ENCODE measurements around the gene RASD1.
"Not testable (repeated sequence)": the region's sequence is repeated elsewhere in the genome, so short reads cannot be mapped to it uniquely, and the experiment has no call there.

The RASD1 gene

DNA sequence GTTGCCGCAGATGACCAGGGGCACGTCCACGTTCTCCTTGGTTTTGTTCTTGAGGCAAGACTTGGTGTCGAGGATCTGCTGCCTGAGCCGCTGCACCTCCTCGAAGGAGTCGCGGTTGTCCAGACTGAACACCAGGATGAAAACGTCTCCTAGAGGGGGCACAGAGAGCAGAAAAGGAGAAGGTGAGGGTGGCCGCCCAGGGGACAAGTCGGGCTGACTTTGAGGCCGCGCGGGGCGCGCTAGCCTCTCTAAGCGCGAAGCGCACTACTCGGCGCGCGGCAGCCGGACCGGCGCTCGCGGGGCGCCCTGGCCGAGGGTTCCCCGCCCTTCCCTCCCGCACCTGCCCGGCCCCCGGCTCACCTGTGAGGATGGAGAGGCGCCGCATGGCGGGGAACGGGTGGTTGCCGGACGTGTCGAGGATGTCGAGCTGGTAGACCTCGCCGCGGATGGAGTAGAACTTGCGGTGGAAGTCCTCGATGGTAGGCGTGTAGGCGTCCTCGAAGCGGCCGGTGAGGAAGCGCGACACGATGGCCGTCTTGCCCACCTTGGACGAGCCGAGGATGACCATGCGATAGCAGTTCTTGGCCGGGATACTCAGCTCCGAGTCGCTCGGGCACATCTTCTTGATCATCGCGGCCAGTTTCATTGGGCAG is 533 bp downstream of the RASD1 start:
- DNase-seq: no peak

- DNase-seq: peak; percentile 62
Measured at GRCh38 chr17:17494870-17495535, 1.2 kb downstream of the RASD1 start.

DNA sequence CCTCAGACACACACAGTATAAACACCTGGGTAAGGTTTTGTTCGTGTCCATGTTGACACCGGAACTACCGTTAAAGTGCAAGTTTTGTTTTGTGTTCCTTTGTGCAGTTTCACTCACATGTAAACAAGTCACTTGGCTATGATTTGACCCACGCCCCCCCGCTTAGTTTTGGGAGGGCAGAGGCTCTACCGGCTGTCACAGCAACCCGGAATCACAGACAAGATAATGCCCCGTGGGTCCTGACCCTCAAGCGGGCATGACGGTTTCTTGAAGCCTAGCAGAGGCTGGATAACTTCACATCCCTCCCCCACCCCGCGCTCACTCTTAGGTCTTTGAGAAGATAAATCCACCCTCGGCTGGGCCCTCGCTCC is 1.7 kb downstream of the RASD1 start:
- DNase-seq: no peak

- DNase-seq: no peak
Measured at GRCh38 chr17:17493986-17494466, 2.2 kb downstream of the RASD1 start.

DNA sequence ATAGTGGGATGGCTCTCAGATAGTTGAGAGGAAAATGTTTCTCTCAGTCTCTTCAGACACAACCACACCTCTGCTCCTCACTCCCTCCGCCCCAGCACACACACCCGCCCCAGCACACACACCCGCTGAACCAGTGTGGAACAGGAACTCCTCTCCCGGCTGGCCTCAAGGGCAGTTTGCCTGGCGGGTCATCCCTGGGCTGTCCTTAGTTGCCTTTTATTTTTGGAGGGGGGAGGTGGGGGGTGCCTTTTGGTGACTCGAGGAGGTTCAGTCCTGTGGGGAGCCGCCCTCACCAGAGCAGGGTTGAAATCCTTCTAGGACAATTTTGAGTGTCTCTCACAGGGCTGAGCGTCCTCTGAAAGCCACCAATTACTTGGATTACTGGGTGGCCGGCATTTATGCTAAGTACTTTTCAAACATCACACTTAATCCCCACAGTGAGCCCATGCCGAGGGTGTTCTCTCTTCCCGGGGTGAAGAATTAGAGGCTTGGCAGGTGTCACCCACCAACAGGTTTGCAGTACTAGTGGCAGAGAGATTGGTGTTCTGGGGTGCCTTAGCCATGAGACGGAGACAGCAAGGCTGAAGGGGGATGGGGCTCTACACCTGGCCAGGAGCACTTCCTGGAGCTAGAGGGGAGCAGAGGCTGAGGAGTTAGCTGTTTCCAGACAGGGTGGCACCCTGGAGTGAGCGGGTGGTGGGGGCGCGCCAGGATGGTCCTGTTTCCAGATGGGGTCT is 2.8 kb downstream of the RASD1 start:
- DNase-seq: no peak

DNA sequence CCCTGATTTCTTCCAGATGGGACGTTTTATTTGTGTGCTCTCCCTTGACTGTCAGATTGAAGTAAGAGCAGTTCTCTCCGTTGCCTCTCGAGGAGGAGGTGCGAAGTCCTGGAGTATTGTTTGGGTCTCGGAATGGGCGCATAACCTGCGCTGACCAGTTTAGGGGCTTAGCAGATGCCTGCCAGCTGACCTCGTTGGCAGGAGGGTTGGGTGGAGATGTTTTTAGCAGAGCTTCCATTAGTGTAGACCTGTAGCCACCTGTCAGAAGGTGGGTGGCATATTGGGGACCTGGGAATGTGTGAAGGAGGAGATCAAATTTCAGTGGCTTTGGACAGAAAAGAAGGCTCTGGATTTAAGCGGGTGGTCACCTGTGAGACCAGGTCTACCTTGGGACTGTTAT is 3.6 kb downstream of the RASD1 start:
- no peak for DNase-seq

GRCh38 chr17:17492085-17492484 is 4.1 kb downstream of the RASD1 start:
- peak; percentile 19 for DNase-seq

GRCh38 chr17:17491546-17491988 is 4.6 kb downstream of the RASD1 start:
- peak; percentile 7 for DNase-seq

DNA sequence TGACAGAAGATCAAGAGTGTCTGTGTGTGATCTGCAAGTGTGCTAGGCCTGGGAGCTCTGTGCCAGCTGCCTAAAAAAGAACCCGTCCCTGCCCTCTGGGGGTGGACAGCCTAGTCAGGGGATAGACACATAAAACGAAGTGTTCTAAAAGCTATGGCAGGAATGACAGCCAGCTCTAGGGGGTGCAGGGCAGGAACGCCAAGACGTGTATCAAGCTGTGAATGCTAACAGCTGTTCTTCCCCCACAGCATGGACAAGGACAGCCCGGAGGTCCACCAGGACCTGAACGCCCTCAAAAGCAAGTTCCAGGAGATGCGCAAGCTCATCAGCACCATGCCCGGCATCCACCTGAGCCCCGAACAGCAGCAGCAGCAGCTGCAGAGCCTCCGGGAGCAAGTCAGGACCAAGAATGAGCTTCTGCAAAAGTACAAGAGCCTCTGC is 5.1 kb downstream of the RASD1 start:
- DNase-seq: no peak

- DNase-seq: no peak
Measured at GRCh38 chr17:17487998-17488397, 8.2 kb downstream of the RASD1 start.

DNA sequence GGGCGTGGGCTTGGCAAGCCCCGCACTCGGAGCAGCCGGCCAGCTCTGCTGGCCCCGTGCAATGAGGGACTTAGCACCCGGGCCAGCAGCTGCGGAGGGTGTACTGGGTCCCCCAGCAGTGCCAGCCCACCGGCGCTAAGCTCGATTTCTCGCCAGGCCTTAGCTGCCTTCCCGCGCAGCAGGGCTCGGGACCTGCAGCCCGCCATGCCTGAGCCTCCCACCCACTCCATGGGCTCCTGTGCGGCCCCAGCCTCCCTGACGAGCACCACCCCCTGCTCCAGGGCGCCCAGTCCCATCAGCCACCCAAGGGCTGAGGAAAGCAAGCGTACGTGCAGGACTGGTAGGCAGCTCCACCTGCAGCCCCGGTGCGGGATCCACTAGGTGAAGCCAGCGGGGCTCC is 9.8 kb downstream of the RASD1 start:
- DNase-seq: not testable (repeated sequence)

DNA sequence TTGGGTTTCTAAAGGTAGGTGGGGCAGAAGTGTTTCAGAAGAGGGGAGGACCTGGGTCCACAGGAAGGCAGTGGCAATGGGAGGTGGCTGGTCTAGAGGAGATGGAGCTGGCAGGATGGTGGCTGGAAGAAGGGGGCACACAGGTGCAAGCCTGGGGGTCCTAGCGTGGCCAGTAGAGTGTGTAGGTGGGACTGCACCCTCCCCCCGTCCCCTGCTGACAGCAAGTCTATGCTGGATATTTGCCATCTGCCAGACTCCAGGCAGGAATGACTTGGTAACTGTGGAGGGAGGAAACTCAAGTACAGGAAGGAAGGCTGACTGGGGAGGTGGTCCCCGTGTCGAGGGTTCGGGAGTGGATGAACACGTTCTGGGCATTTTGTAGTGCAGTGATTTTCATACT is 10.8 kb downstream of the RASD1 start:
- no peak for DNase-seq

- no peak for DNase-seq
Measured at GRCh38 chr17:17484451-17484899, 11.7 kb downstream of the RASD1 start.

GRCh38 chr17:17481860-17482259 is 14.3 kb downstream of the RASD1 start:
- no peak for DNase-seq

GRCh38 chr17:17480593-17481148 is 15.5 kb downstream of the RASD1 start:
- no peak for DNase-seq

- DNase-seq: no peak
Measured at GRCh38 chr17:17479209-17479608, 17.0 kb downstream of the RASD1 start.

DNA sequence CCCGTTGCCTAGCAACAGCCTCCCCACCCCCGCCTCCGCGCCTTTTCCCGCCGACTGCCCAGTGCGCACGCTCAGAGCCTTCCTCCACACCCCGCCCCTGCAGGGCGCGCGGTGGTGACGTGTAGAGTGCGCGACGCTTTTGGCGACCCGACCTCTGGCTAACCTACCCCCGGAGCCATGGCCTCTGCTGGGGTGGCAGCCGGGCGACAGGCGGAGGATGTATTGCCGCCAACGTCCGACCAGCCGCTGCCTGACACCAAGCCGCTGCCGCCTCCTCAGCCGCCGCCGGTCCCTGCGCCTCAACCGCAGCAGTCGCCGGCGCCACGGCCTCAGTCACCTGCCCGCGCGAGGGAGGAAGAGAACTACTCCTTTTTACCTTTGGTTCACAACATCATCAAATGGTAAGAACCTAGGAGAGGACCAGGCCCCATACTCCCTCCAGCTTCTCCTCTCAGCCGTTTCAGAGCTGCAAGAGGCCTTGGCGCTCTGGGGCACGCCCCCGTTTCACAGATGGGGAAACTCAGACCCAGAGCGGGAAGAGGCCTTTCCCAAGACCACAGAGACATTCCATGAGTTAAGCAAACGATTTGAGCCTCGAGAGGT is 19.2 kb downstream of the RASD1 start, which contains the start of gene MED9:
TSS of gene MED9 (plus strand) at position 136 of the 603 bp plus-strand sequence. CDS start at position 178, 42 bp downstream.
- peak; percentile 95 for DNase-seq

- DNase-seq: no peak
Measured at GRCh38 chr17:17474341-17474740, 21.9 kb downstream of the RASD1 start.

- no peak for DNase-seq
Measured at GRCh38 chr17:17472333-17472920, 23.8 kb downstream of the RASD1 start.

- DNase-seq: no peak
Measured at GRCh38 chr17:17469996-17470395, 26.2 kb downstream of the RASD1 start.

GRCh38 chr17:17469358-17469757 is 26.8 kb downstream of the RASD1 start:
- no peak for DNase-seq
